ENCODE measurements around the gene TAF5L.

TAF5L gene

DNA sequence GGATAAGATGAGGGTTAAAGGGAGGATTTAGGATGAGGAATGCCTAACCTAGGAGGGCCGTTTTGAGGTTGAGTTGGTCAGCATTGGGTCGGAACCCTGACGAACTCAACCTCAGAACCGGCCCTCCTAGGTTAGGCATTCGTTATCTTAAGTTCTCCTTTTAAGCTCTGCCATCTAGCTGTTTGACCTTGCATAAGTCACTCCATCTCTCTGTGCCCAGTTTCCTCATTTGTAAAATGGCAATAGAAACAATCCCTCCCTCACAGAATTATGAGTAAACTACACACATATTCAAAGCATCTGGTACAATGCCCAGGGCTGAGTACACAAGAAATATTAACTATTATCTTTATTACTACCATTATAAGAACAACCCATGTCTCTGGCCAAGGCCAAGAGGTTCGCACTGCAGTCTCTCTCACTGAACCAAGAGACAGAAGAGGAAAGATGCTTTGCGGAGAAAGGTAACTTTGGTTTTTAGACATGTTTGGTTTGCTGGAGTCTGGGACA is 72.2 kb downstream of the TAF5L start:
- no peak for DNase-seq (ENCODE audit: low read depth)
- no peak overlapping the region for H3K4me3 ChIP-seq (ENCODE audit: low read depth, low read length)

DNA sequence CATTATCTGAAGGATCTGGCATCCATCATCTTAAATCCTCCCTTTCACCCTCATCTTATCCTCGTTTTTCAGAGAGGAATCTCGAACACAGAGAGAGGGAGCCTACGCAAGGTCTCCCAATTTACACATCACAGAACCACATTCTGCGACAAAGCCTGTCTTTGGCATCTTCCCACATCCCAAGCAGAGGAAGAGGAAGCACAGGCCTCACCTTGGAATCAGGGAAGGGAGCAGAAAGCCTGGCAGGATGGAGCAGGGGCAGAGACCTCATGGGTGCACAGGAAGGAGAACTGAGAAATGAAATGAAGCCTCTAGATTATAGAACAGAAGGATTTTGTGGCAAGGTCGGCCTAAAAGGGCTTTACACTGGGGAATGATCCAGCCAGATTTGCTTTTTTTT is 73.2 kb downstream of the TAF5L start:
- DNase-seq (ENCODE audit: low read depth): no peak
- no peak overlapping the region for H3K4me3 ChIP-seq (ENCODE audit: low read depth, low read length)

DNA sequence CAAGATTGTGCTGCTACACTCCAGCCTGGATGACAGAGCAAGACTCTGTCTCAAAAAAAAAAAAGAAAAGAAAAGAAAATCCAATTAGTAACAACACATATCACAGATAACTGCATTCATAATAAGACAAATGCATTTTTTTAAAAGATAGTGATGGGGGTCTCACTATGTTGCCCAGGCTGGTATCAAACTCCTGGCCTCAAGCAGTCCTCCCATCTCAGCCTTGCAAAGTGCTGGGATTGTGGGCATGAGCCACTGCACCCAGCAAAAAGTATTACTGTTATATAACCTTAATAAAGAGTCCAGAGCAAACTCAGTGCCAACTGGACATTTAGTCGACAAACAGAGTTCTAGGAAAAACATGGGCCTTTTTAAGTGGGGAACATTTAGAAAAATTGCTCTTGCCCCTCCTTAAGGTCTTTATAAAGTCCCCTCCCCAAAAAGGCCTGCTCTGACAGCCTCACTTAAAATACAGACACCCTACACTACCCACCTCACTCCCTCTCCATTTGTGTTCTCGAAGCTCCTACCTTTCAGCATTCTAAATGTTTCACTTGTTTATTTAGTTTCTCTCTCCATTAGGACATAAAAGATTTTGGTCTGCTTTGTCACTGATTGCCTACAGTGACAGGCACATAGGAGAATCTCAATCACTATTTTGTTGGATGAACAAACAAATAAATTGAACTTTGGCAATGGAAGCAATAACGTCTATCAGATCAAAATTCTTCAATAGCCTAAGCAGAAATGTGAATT is 74.9 kb downstream of the TAF5L start:
- H3K4me3 ChIP-seq (ENCODE audit: low read depth, low read length): no peak overlapping the region
- DNase-seq (ENCODE audit: low read depth): no peak

DNA sequence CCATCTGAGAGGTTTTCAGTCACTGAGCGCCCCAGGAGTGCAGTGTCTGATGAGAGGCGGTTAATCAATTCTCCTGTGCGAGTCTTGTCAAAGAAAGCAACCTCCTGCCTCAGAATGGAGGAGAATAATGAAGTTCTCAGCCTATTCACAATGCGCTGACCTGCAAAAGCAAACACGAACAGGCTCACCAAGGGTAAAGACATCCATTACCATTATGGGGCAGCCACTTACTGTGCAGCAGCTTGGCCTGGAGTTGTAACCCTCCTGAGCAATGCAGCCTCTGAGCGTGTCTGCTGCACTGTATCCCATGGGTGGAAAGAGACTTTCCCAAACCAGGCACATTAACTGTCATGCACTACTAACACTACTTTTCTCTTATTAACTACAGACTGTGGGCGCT is 78.4 kb downstream of the TAF5L start:
- no peak for DNase-seq (ENCODE audit: low read depth)
- H3K4me3 ChIP-seq (ENCODE audit: low read depth, low read length): no peak overlapping the region

DNA sequence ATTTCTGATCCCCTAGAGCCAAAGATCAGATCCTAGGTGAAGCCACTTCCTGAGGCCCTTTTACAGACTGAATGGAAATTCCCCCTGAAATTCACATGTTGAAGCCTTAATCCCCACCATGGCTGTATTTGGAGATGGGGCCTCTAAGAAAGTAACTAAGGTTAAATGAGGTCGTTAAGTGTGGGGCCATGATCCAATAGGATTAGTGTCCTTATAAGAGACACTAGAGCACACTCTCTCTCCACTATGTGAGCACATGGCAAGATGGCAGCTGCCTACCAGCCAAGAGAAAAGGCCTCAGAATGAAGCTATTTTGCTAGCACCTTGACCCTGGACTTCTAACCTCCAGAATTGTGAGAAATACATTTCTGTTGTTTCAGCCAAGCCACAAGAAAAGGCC is 81.3 kb downstream of the TAF5L start:
- no peak overlapping the region for H3K4me3 ChIP-seq (ENCODE audit: low read depth, low read length)
- DNase-seq (ENCODE audit: low read depth): no peak

All from skeletal muscle cell (primary cell).